GM18519 (cell line): ENCODE measurements around the gene SMARCA1.

ENCODE experiments used
- ATAC-seq: cut with Tn5 transposase; IDR thresholded peaks from one replicate; pipeline ENCODE4 v1.9.1; 2021; ENCODE audit warnings: mild to moderate bottlenecking, moderate library complexity; ENCODE audit not compliant: unreplicated experiment, low FRiP score

Gene SMARCA1

DNA sequence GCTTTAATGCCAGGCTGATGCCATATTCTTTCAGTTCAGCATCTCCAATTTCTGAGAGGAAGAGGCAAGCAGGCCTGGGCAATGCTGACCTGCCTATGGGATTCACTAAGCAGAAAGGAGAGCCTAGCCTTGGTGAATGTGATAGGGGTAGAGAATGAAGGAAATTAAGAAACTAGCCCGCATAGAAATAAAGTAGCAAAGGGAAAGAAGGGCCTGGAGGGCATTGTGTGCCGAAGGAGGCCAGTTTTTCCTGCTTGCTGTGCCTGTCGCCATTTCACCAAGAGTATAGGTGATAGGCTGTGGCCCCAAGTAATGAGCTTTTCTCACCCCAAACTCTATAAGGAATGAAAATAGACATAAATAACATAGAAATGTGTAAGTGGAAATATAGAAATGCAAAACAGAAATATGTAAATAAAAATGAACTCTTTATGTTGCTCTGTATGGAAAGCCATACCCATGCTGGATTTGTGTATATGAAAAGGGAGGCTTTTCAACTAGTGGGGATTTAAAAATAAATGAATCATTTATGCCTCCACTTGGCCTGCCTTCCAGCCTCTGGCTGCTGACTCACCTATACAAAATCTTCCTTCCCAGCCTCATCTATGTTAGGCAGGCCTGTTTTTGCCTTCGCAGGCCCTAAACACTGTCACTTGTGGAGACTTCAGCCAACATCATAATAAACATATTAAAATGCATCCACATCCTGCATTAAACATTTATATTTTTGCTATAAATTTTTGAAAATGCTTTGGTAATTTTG, 11.7 kb upstream of the SMARCA1 start:
- no peak for ATAC-seq

- ATAC-seq = no peak
Observed at GRCh38 chrX:129531132-129531531, 7.8 kb upstream of the SMARCA1 start.

- no peak for ATAC-seq
Observed at GRCh38 chrX:129530410-129530809, 7.1 kb upstream of the SMARCA1 start.

- no peak for ATAC-seq
Observed at GRCh38 chrX:129529685-129530281, 6.5 kb upstream of the SMARCA1 start.

DNA sequence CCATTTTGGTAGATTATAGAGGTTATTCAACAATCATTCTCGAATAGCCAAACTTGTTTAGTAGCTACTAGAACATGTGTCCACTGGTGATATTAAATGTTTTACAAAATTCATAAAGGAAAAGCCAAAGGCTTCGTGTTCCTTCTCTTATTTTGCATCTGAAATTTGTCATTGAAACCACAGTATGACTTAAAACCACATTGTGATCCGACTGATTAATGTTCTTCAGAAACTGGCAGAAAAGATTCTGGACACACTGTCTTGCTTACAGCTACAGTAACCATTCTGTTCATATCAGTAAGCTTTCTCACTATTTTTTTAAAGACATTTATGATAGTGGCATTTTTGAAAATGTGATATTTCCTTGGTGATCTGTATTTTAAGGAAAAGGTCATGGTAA, 2.6 kb upstream of the SMARCA1 start:
- ATAC-seq = no peak

- no peak for ATAC-seq
Observed at GRCh38 chrX:129525162-129525561, 1.9 kb upstream of the SMARCA1 start.

DNA sequence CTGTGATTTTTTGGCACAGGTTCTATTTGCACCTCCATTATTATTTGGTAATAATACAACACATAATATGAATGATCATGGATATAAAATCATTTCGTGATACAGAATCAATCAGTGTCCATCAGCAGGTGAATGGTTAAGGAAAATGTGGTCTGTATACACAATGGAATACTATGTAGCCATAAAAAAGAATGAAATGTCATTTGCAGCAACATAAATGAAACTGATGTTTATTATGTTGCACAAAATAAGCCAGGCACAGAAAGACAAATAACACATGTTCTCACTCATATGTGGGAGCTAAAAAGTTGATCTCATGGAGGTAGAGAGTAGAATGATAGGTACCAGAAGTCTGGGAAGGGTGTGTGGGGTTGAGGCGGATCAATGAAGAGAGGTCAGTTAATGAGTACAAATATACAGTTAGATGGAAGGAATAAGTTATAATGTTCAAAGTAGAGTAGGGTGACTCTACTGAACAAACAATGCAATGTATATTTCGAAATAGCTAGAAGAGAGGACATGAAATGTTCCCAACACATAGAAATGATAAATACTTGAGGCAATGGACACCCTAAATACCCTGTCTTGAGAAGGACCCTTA, 1.1 kb upstream of the SMARCA1 start:
- ATAC-seq = no peak

DNA sequence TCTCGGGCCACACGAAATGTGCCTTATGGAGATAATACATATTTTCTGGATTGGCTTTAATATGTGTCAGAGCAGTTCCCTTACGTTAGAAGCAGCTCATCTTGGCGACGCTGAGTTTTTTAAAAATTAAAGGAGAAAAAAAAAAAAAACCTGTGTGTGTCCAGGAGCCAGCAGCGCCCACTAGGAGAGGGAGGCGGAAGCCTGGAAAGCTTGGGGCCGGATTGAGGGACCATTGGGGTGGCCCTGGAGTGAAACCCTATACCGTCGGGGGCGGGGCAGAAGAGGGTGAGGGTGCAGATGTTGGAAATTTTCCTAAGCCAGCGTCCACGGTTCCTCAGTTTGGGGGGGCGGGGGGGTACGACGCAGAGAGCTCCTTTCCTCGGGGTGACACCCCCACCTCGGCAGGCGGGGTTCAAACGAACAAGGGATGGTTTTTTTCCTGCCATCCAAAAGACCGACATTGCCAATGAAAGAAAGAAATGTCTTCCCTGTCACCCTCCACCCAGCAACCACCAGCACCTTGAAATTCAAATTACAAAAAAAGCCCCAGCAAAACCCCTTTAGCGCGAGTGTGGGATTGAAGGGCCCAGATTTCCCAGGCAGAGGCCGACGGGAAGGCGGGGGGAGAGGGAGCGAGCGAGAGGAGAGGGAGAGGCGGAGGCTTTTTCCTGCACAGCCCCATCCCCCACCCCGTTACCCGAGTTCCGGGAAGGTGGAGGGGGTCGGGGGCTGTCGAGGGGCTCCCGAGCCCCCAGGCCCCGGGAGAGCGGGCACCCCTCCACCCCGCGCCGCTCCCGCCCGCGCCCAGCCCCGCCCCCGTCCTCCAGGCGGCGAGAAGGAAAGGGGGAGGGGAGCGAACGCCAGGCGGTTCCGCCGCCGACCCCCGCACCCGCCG, 859 bp downstream of the SMARCA1 start:
- ATAC-seq = no peak

GRCh38 chrX:129520151-129520550, 3.1 kb downstream of the SMARCA1 start:
- ATAC-seq = no peak

DNA sequence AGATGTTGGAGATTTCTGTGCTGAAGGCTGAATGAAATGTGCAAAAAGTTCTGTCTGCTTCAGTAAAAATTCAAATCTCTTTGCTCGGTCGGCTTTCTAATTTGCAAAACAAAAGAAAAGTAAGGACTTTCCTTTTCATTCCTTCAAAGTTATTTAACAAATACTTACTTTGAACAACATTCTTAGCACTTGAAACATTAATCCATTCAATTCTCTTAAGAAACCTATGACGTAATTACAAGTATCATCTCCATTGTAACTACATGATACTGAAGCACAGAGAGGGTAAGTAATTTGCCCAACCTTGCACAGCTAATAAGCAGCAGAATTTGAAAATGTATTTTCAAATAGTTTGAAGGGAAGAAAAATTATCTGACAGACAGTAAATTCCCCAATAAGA, 6.9 kb downstream of the SMARCA1 start:
- no peak for ATAC-seq

DNA sequence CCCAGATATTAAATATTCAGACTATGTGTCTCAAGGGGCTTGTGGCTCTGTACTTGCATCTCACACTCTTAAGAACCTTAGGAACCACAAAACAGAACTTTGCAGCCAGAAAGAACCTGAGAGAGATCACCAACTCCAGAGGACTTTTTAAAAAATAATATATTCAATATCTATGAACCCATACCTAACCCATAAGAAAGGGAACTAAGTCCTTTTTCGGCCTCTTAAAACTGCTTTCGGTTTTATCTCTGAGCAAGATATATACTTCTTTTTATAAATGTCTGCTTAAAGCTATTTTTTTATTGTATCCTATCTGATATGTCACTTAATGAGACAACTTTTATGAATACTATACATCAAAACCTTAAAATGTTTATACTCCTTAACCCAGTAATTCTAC, 10.9 kb downstream of the SMARCA1 start:
- no peak for ATAC-seq

DNA sequence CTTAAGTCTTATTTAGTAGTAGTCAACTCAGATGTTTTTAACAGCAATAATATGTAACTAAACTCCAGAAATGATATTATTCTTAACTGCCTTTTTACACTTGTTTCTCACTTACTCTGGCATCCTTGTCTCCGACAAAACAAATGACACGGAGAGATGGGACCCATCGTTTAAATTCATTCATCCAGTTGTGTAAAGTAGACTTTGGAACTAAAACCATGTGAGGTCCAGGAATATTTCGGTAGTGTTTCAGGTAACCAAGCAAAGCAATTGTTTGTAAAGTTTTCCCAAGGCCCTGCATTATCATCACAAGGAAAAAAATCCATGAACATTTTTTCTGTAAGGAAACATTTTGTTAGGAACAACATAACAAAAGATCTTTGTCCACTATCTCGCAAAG, 11.6 kb downstream of the SMARCA1 start:
- no peak for ATAC-seq

GRCh38 chrX:129510331-129510730, 13.0 kb downstream of the SMARCA1 start:
- no peak for ATAC-seq

- no peak for ATAC-seq
Observed at GRCh38 chrX:129497146-129497843, 26.0 kb downstream of the SMARCA1 start.

DNA sequence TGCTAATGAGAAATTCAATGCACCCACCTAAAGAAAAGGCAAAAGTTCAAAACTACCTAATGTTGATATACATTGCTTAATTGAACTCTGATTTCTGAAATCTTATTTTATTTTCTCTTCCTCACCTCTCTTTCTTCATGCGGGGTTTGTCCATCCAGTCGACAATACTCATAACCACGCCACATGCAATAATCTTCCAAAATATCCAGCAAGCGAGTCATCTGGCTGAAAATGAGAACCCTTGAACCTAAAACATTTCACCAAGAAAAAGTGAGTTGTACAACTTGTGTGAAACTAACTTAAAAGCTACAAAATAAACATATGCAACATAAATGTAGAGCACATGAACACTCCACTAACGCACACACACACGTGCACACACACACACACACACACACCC, 26.7 kb downstream of the SMARCA1 start:
- ATAC-seq = no peak

GRCh38 chrX:129495900-129496299, 27.4 kb downstream of the SMARCA1 start:
- no peak for ATAC-seq

DNA sequence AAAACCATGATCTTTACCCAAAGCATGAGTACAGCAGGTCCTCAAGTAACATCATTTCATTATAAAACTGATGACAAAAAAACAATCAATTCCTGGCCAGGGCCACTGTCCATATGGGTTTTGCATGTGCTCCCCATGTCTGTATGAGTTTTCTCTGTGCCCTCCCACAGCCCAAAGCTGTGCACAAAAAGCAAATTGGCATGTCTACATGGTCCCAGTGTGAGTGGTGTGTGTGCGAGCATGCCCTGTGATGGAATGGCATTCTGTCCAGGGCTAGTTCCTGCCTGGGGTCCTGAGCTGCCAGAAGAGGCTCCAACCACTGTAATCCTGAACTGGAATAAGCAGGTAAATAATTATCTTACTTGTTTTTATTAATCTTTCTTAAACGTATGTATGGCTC, 28.4 kb downstream of the SMARCA1 start:
- ATAC-seq = no peak

DNA sequence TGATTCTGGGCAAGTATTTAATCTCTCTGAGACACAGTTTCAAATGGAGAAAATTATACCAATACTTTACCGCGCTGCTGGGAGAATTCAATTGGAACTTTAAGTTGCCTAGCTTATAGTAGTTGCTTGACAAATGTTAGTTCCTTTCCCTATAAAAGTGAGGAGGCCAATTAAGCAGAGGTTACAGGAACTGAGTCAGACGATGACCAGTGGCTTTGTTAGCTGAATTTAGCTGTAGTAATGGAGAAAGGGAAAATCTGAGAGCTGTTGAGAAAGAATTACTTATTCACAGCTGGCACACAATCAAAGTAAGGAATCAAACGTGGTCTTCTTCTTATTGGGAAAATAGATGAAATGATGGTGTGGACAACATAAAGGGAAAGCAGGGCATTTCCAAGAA, 29.6 kb downstream of the SMARCA1 start:
- ATAC-seq = no peak

GRCh38 chrX:129490330-129490729, 33.0 kb downstream of the SMARCA1 start:
- no peak for ATAC-seq

GRCh38 chrX:129488359-129488758, 34.9 kb downstream of the SMARCA1 start:
- ATAC-seq = no peak
